Activated T-cell treated with anti-CD3 and anti-CD28 coated beads, Interleukin-2, amount 50 U/mL, for 24 hours (primary cell): ENCODE results near the gene AFMID.
A peak's percentile ranks its signal among the peaks of the same experiment; 100 is the strongest.

Experiments
- DNase-seq: peaks from one replicate; pipeline ENCODE4 v3.0.0-alpha.2; 2020
- H3K27ac Mint-ChIP-seq: 2 replicates; pipeline ENCODE4 v1.8.0; 2020; ENCODE audit warnings: mild to moderate bottlenecking, mixed read lengths
- H3K27me3 Mint-ChIP-seq: 2 replicates; pipeline ENCODE4 v1.8.0; 2020; ENCODE audit warnings: mixed read lengths
- H3K36me3 Mint-ChIP-seq: 2 replicates; pipeline ENCODE4 v1.8.0; 2020; ENCODE audit warnings: low read depth, mixed read lengths
- H3K4me1 Mint-ChIP-seq: 2 replicates; pipeline ENCODE4 v1.8.0; 2020; ENCODE audit warnings: low read depth, mixed read lengths
- H3K4me3 Mint-ChIP-seq: 2 replicates; pipeline ENCODE4 v1.8.0; 2020; ENCODE audit warnings: mild to moderate bottlenecking, moderate library complexity, mixed read lengths
- H3K9me3 Mint-ChIP-seq: 2 replicates; pipeline ENCODE4 v1.8.0; 2020; ENCODE audit warnings: mixed read lengths

The AFMID gene

DNA sequence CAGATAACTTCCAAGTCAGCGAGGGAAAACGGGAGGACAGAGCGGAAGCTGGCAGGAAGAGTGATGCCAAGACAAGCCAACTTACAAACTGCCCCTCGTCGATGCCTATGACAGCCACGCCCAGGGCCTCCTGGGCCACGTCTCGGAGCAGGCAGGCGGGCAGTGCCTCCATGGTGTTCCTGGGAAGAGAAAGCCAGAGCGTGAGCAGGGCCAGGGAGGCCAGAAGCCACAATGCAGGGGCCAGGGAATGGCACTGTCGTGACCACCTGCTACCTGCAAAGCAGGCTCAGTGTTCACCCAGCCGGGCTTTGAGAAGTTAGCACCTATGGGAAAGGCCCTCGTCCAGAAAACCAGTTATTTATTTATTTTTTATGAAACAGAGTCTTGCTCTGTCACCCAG, 4.7 kb upstream of the AFMID start:
- H3K9me3 Mint-ChIP-seq, result no peaks in the 10 kb centered on the region
- no peak for DNase-seq
- no peak overlapping the region for H3K4me3 Mint-ChIP-seq
- peaks cover 81% of the 10 kb centered on the region for H3K36me3 Mint-ChIP-seq
- H3K27me3 Mint-ChIP-seq, result no peaks in the 10 kb centered on the region
- H3K27ac Mint-ChIP-seq, result peak overlapping the region; percentile 44
- peaks cover 30% of the 10 kb centered on the region for H3K4me1 Mint-ChIP-seq

DNA sequence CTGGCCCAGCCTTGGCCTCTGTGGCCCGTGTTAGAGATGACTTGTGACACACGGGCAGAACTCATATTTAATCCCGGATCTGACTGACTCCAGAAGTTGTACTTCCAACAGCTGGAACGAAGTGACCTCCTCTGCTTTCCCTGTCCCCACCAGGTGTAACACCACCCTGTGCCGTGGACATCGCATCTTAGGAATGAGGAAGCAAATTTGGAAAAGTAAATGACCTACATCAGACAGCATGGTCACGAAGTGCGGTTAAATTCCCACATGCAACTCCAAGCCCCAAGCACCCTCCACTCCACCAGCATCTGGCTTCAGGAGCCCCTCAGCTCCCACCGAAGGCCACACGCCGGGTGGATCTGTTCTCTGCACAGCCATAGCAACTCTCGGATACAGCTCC, 3.2 kb upstream of the AFMID start:
- Mint-ChIP-seq H3K27me3 (no peaks in the 10 kb centered on the region), H3K4me1 (peaks cover 36% of the 10 kb centered on the region), H3K36me3 (peaks cover 74% of the 10 kb centered on the region), H3K27ac (no peak overlapping the region), H3K4me3 (peak overlapping the region; percentile 21), H3K9me3 (no peaks in the 10 kb centered on the region)
- DNase-seq, result no peak

DNA sequence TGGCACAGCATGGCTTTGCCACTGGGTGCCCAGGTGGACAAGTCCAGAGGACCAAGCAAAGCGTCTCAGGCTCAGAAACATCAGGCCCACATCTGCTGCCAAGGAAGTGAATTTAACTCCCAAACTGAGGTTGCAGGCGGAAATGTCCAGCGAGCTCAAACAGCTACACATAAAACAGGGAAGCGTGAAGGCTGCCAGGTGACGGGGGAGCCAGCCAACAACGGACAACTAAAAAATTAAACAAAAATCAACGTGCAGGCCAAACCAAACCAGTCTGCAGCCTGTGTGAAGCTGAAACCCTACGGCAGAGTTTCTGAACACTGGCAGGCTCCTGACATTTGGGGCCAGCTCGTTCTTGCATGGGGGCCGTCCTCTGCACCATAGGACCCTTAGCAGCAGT, 2.8 kb upstream of the AFMID start:
- Mint-ChIP-seq H3K27ac (no peak overlapping the region), H3K27me3 (no peaks in the 10 kb centered on the region), H3K4me1 (peaks cover 36% of the 10 kb centered on the region), H3K9me3 (no peaks in the 10 kb centered on the region), H3K4me3 (no peak overlapping the region), H3K36me3 (peaks cover 70% of the 10 kb centered on the region)
- DNase-seq, result no peak

DNA sequence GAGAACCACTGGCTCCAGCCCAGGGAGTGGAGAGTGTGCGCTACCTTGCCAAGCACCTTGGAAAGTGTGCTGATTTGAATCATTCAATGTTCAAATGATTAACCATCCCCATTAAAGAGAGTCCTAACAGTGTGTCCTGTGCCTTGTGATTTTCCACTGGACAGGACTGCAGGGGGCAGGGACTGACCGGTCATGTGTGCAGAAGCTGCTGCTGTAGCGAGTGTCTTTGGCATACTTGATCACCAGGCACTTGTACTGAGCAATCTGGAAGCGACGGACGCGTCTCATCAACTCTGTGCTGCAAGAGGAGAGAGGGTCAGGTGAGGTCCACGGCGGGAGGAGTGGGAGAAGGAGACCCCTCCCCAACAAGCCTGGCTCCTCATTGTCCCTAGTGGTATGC, 2.3 kb upstream of the AFMID start:
- H3K9me3 Mint-ChIP-seq, result no peaks in the 10 kb centered on the region

DNA sequence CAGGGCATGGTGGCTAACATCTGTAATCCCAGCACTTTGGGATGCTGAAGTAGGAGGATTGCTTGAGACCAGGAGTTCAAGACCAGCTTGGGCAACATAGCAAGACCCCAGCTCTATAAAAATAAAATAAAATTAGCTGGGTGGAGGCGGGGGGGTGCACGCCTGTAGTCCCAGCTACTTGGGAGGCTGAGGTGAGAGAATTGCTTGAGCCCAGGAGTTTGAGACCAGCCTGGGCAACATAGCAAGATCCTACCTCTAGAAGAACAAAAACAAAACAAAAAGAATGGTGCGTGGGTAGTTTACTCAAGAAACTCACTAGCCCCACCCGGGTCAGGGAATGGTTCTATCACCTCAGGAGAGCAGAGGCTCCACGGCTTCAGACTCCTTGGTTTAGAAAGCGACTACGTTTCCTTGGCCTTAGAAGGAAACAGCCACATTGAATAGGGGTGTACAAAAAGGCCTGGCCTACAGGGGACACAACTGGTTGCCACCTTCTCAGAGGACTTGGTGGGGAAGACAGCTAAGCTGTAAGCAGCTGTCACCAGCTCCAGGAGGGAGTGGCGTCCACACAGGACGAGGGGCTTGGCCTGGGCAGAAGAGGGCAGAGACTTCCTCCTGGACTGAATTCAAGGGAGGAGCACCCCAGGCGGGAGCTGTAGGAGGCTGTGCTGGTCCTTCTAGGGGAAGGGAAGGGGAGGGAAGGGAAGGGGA, 1.0 kb upstream of the AFMID start:
- Mint-ChIP-seq H3K4me1 (peaks cover 31% of the 10 kb centered on the region), H3K4me3 (peak overlapping the region; percentile 90), H3K27me3 (no peaks in the 10 kb centered on the region), H3K27ac (peak overlapping the region; percentile 92), H3K9me3 (no peaks in the 10 kb centered on the region), H3K36me3 (peaks cover 61% of the 10 kb centered on the region)
- DNase-seq, result peak; percentile 42

More for the DNA sequence above, 2.3 kb upstream of the AFMID start:
- DNase-seq, result no peak
- H3K27ac Mint-ChIP-seq, result no peak overlapping the region
- H3K4me1 Mint-ChIP-seq, result peaks cover 36% of the 10 kb centered on the region
- H3K4me3 Mint-ChIP-seq, result peak overlapping the region; percentile 90
- H3K36me3 Mint-ChIP-seq, result peaks cover 65% of the 10 kb centered on the region
- H3K27me3 Mint-ChIP-seq, result no peaks in the 10 kb centered on the region

DNA sequence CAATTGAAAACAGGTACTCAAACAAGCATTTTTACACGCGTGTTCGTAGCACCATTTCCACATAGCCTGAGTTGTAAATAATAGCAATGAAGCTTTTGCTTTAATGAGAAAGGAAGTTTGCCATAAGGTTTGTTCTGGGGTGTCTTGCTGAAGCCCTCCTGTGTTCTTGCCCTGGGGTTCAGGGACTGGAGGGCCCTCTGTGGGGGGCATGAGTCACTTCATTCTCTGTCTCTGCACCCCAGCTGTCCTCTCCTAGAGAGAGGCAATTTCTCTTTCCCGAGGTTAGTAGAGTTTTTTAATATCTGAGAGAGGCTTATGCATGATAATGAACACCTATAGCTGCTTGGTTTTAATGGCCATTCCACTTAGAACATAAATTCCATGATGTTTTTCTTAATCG, 9.6 kb downstream of the AFMID start:
- Mint-ChIP-seq H3K4me3 (no peak overlapping the region), H3K4me1 (peaks cover 3% of the 10 kb centered on the region), H3K36me3 (peaks cover 48% of the 10 kb centered on the region), H3K27me3 (no peaks in the 10 kb centered on the region), H3K9me3 (no peaks in the 10 kb centered on the region), H3K27ac (no peak overlapping the region)
- no peak for DNase-seq

DNA sequence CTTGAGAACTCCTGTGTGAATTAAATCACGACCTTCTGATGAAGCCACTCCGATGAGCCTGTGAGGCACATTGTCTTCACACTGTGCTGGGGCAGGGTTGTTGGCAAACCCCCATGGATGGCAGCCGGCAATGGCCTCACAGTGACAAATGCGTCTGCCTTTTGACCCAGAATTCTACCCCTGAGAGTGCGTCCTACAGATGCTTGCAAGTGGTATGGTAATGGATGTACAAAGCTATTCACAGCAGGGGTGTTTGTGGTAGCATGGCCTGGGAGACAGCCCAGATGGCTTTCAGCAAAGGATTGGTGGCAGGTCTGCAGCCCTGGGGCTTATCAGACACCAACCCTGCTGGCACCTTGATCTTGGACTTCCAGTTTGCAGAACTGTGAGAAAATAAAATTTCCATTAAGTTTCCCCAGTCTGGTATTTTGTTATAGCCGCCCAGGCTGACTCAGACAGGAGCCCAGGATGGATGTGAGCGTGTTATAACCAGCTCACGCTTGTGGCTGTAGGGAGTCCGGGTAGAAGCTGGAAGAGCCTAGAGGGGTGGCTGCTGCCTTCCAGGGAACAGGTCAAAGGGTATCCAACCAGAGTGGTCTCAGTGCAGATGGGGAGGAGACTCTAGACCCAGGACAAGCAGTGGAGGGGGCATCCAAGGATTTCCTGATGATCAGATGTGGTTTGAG, 10.1 kb downstream of the AFMID start:
- H3K27ac Mint-ChIP-seq, result no peak overlapping the region
- H3K4me3 Mint-ChIP-seq, result no peak overlapping the region
- DNase-seq, result no peak
- no peaks in the 10 kb centered on the region for H3K27me3 Mint-ChIP-seq
- H3K9me3 Mint-ChIP-seq, result no peaks in the 10 kb centered on the region
- H3K36me3 Mint-ChIP-seq, result peaks cover 46% of the 10 kb centered on the region
- H3K4me1 Mint-ChIP-seq, result peaks cover 3% of the 10 kb centered on the region

DNA sequence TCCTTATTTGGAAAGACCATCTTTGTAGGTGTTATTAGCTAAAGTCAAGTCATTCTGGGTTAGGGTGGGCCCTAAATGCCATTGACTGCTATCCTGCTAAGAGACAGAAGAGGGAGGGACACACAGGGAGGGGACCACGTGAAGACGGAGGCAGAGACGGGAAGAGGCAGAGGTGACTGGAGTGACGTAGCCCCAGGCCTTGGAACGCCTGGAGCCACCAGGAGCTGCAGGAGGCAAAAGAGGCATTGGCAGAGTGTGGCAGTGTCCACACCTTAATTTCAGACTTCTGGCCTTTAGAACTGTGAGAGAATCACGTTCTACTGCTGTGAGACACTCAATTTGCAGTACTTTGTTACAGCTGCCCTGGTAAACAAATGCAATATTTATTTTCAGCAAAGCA, 13.3 kb downstream of the AFMID start:
- Mint-ChIP-seq H3K36me3 (peaks cover 30% of the 10 kb centered on the region), H3K27me3 (no peaks in the 10 kb centered on the region), H3K4me3 (no peak overlapping the region), H3K9me3 (no peaks in the 10 kb centered on the region), H3K4me1 (peaks cover 3% of the 10 kb centered on the region), H3K27ac (no peak overlapping the region)
- no peak for DNase-seq

DNA sequence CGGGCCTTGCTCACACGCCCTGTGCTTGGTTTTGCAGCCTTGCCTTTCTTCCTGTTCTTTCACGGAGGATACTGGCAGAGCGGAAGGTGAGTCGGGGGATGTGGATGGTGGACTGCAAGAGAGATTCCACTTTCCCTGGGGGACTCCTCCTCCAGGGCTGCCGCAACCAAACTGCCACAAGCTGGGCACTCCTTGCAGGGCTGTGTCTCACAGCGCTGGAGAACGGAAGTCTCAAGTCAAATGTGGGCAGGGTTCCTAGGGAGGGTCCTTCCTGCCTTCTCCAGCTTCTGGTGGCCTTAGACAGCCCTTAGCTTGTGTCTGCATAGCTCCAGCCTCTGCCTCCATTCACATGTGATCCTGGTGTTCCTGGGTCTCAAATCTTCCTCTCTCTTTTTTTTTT, 15.5 kb downstream of the AFMID start:
- Mint-ChIP-seq H3K36me3 (peaks cover 29% of the 10 kb centered on the region), H3K4me1 (peaks cover 3% of the 10 kb centered on the region), H3K27ac (no peak overlapping the region), H3K27me3 (no peaks in the 10 kb centered on the region), H3K4me3 (no peak overlapping the region), H3K9me3 (no peaks in the 10 kb centered on the region)
- DNase-seq, result no peak

DNA sequence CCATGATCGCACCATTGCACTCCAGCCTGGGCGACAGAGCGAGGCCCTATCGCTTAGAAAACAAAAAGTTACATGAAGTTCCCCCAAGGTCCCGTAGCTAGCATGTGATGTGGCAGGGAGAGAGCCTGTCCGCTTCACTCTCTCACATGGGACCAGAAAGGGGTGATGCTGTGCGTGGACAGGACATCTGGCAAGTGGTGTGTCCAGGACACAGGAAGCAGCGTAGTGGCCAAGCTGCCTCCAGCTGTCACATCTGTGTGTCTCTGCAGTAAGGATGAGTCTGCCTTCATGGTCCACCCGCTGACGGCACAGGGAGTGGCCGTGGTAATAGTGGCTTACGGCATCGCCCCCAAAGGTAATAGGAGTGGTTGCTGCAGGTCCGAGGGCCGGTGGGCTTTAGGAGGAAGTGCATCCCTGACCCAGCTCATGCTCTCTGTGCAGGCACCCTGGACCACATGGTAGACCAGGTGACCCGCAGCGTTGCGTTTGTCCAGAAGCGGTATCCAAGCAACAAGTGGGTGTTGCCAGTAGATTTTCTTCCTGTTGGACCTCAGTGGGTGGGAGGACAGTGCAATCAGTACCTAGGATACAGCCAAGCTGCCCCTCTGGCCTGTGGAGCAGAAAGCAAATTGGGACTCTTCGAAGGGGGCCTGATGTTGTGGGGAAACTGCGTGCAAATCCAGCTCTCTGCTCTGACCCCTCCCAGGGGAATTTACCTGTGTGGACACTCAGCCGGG, 17.4 kb downstream of the AFMID start:
- no peak for DNase-seq
- no peak overlapping the region for H3K4me3 Mint-ChIP-seq
- no peaks in the 10 kb centered on the region for H3K4me1 Mint-ChIP-seq
- H3K27ac Mint-ChIP-seq, result no peak overlapping the region
- H3K36me3 Mint-ChIP-seq, result peaks cover 18% of the 10 kb centered on the region
- no peaks in the 10 kb centered on the region for H3K27me3 Mint-ChIP-seq
- no peaks in the 10 kb centered on the region for H3K9me3 Mint-ChIP-seq

DNA sequence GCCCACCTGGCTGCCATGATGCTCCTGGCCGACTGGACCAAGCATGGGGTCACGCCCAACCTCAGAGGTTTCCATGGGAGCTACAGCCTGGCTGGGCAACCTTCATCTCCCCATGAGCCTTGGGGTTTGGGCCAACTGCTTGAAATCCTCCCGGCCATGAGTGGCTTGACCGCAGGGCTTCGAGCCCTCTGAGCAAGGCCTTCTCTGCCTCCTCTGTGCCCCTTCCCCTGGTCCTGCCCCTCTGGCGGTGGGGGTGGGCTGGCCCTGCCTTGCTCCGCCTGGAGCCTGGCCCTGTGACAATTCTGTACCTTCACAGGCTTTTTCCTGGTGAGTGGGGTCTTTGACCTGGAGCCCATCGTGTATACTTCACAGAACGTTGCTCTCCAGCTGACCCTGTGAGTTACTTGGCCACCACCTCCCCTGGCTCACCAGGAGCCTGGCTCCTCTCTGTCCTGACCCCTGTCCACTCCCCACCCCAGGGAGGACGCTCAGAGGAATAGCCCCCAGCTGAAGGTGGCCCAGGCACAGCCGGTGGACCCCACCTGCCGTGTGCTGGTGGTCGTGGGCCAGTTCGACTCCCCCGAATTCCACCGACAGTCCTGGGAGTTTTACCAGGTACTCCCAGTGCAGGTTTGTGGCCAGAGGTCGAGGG, 18.1 kb downstream of the AFMID start:
- no peak overlapping the region for H3K4me3 Mint-ChIP-seq
- peaks cover 18% of the 10 kb centered on the region for H3K36me3 Mint-ChIP-seq
- no peak for DNase-seq
- no peaks in the 10 kb centered on the region for H3K27me3 Mint-ChIP-seq
- no peaks in the 10 kb centered on the region for H3K9me3 Mint-ChIP-seq
- no peak overlapping the region for H3K27ac Mint-ChIP-seq
- no peaks in the 10 kb centered on the region for H3K4me1 Mint-ChIP-seq

DNA sequence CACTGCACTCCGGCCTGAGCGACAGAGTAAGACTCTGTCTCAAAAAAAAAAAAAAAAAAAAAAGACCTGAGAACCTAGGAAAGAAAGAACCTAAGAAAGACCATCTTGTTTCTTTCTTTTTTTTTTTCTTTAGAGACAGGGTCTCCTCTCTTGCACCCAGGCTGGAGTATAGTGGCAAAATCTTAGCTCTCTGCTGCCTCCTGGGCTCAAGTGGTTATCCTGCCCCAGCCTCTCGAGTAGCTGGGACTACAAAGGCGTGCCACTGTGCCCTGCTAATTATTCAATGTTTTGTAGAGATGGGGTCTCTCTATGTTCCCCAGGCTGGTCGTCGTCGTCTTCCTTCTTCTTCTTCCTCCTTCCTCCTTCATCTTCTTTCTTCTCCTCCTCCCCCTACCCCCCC, 19.1 kb downstream of the AFMID start:
- Mint-ChIP-seq H3K4me1 (no peaks in the 10 kb centered on the region), H3K27me3 (no peaks in the 10 kb centered on the region), H3K9me3 (no peaks in the 10 kb centered on the region), H3K36me3 (peaks cover 18% of the 10 kb centered on the region), H3K4me3 (no peak overlapping the region), H3K27ac (no peak overlapping the region)
- DNase-seq, result no peak

DNA sequence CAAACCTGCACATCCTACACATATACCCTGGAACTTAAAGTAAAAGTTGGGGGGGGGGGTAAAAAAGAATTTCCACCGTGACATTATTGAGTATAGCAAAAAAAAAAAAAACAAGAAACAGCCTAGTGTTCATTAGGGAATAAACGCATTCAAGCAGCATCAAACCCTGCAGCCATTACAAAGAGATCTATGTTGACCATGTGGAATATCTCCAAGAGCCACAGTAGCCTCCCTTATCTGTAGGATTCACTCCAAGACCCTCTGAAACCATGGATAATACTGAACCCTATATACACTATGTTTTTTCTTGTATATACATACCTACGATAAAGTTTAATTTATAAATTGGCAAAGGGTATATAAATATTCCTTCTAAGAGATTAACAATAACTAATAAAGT, 21.3 kb downstream of the AFMID start:
- Mint-ChIP-seq H3K27me3 (no peaks in the 10 kb centered on the region), H3K27ac (no peak overlapping the region), H3K36me3 (peaks cover 18% of the 10 kb centered on the region), H3K4me3 (no peak overlapping the region), H3K4me1 (no peaks in the 10 kb centered on the region), H3K9me3 (no peaks in the 10 kb centered on the region)
- no peak for DNase-seq

DNA sequence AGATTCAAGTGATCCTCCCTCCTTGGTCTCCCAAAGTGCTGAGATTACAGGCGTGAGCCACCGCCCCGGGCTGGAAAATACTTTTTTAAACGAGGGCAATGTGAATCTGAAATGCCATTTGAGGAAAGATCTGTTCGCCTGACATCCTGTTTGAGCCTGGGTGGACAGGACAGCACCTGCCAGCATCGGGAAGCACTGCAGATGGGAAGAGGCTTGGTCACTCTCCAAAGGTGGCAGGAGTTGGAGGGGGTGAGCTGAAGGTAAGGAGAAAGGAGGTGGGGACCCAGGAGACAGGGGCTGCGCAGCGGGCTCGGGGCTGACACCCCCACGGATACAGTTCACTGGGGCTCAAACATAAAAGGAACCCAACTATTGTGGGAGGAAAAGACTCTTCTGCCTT, 22.9 kb downstream of the AFMID start:
- peaks cover 20% of the 10 kb centered on the region for H3K36me3 Mint-ChIP-seq
- no peaks in the 10 kb centered on the region for H3K9me3 Mint-ChIP-seq
- DNase-seq, result no peak
- H3K27me3 Mint-ChIP-seq, result no peaks in the 10 kb centered on the region
- H3K27ac Mint-ChIP-seq, result no peak overlapping the region
- no peak overlapping the region for H3K4me3 Mint-ChIP-seq
- peaks cover 6% of the 10 kb centered on the region for H3K4me1 Mint-ChIP-seq
